Erythroblast (primary cell): ENCODE data around the gene DIP2C.

Experiments used
- GATA1 ChIP-seq: IDR thresholded peaks from 2 replicates; pipeline ENCODE4 v1.6.1; 2011; ENCODE audit warnings: low read depth, mild to moderate bottlenecking, control low read depth, low read length, moderate library complexity
- POLR2A ChIP-seq: IDR thresholded peaks from 2 replicates; pipeline ENCODE4 v1.6.1; 2011; ENCODE audit warnings: mild to moderate bottlenecking, low read length

- TF ChIP-seq POLR2A: no peak
- TF ChIP-seq GATA1: no peak
These were observed 1.1 kb upstream of the DIP2C start for GRCh38 chr10:690372-691161.
